ENCODE data around the gene FZR1. TPM values are rescaled to one million over a fixed set of nuclear protein-coding genes. Genes with fewer than 3 reads are reported as not detected.

FZR1 gene
- total and polyA plus RNA-seq, 2 of the 8 experiments (the other 6 are each of a cell fraction or from before 2014, with no cell fraction given), result 21.6 to 35.5 TPM

- H3K18ac ChIP-seq (ENCODE audit: extremely low read depth, low read length), result no peak overlapping the region
- H2BK120ac ChIP-seq (replicated peaks; ENCODE audit: low read depth, low read length), result no peak overlapping the region
- no peaks in the 10 kb centered on the region for H3K79me2 ChIP-seq (ENCODE audit: control insufficient read depth in 1 of 2, insufficient read depth in 2 of 2, low read length in 2 of 2)
- peaks cover 3 to 11% (median 6%) of the 10 kb centered on the region in 4 experiments; a peak in 6 of 7 replicates for H3K4me1 ChIP-seq (replicated peaks in 1 of 4; ENCODE audit: control insufficient read depth in 3 of 4, insufficient read depth in 4 of 4, low read length in 3 of 4)
- H3K36me3 ChIP-seq (ENCODE audit: control insufficient read depth in 2 of 4, insufficient read depth in 4 of 4, low read length in 3 of 4), result peaks cover 0 to 26% (median 11%) of the 10 kb centered on the region in 4 experiments; a peak in 6 of 8 replicates
- no peaks in the 10 kb centered on the region for H3K27me3 ChIP-seq (replicated peaks in 1 of 4; ENCODE audit: control insufficient read depth in 3 of 4, extremely low read depth in 1 of 4, insufficient read depth in 3 of 4, low read length in 3 of 4)
- no peaks in the 10 kb centered on the region for H3K9me3 ChIP-seq (ENCODE audit: insufficient read depth in 2 of 2, low read depth in 1 of 2, low read length in 1 of 2)
- H2AFZ ChIP-seq (ENCODE audit: low read length), result no peak overlapping the region
- FAIRE-seq (no peak), DNase-seq (ENCODE audit: low read depth in 1 of 2, low spot score in 2 of 2) (no peak)
- H3K4ac ChIP-seq (replicated peaks; ENCODE audit: insufficient read length, low read depth, low read length), result no peak overlapping the region
- H3K23ac ChIP-seq (ENCODE audit: insufficient read length), result no peak overlapping the region
- H2AK5ac ChIP-seq (ENCODE audit: low read depth, low read length), result peak overlapping the region; percentile 93; the same call in 1 of the 2 replicates
- no peak overlapping the region; a peak in 1 of 4 replicates for H3K4me2 ChIP-seq (ENCODE audit: insufficient read depth in 1 of 2, low read depth in 2 of 2, low read length in 2 of 2)
- 84% methylated on average over 19 of the region's 22 CpGs; no CpG with 5 or more reads in 1 of the 2 experiments for WGBS, 2 experiments (ENCODE audit: extremely low coverage in 1 of 2, insufficient coverage in 1 of 2, insufficient read length in 1 of 2, insufficient replicate concordance in 2 of 2, low coverage in 1 of 2, low lambda C conversion rate in 2 of 2, missing lambda C conversion rate in 1 of 2)
- no peak overlapping the region; the same call in 1 of the 2 replicates for H4K8ac ChIP-seq (ENCODE audit: extremely low read depth, insufficient read depth, low read length)
- no peak overlapping the region for H3K27ac ChIP-seq (ENCODE audit: low read depth, low read length)
- no peaks in the 10 kb centered on the region for H3K23me2 ChIP-seq (ENCODE audit: low read depth, low read length)
- H2BK5ac ChIP-seq (ENCODE audit: low read depth, low read length), result no peak overlapping the region
- no peak for TF ChIP-seq TBP (IDR thresholded peaks at IDR 0.05; ENCODE audit: low read depth, low read length)
- peak; percentile 83; the same call in 1 of the 2 replicates for TF ChIP-seq KDM1A (IDR thresholded peaks at IDR 0.05; ENCODE audit: borderline replicate concordance, low read length)
- TF ChIP-seq POLR2A (IDR thresholded peaks at IDR 0.05; ENCODE audit: control extremely low read depth in 1 of 2, low read depth in 2 of 2, low read length in 2 of 2), result 0 out of 3 replicates have a peak, but pooled peaks of 1 of the 2 experiments have one; percentile 19
- no peak for TF ChIP-seq GTF2F1 (IDR thresholded peaks at IDR 0.05; ENCODE audit: borderline replicate concordance, low read depth, low read length)
- ChIA-PET POLR2A (ENCODE audit: partially characterized antibody) (interaction anchor here (1.2 to 4.0 kb wide), 7 partner anchors 8 to 84 kb away, joined by 3 to 30 read pairs (median 4); partner anchors contain the start of gene MFSD12), CTCF (ENCODE audit: partially characterized antibody) (interaction anchor here (0.7 to 6.9 kb wide), 14 partner anchors 9 to 207 kb away, joined by 3 to 54 read pairs (median 3); no protein-coding TSS in a partner anchor)
- H3K56ac ChIP-seq (replicated peaks; ENCODE audit: insufficient read length, low read depth, low read length), result no peak overlapping the region
- 0 out of 2 replicates have a peak, but pooled peaks cover 2% of the 10 kb centered on the region for H3K79me1 ChIP-seq (ENCODE audit: low read depth, low read length)
- no peak overlapping the region for H2BK12ac ChIP-seq (ENCODE audit: low read depth, low read length)
- no peak overlapping the region for H2BK15ac ChIP-seq (ENCODE audit: low read length)
- H3K14ac ChIP-seq (ENCODE audit: insufficient read length), result no peak overlapping the region
- H4K91ac ChIP-seq (replicated peaks; ENCODE audit: insufficient read length, low read length), result no peak overlapping the region
- H4K20me1 ChIP-seq (replicated peaks in 1 of 2; ENCODE audit: control insufficient read depth in 1 of 2, insufficient read depth in 2 of 2, low read length in 2 of 2), result peaks cover 8 to 16% of the 10 kb centered on the region in 2 experiments
- no peak overlapping the region for H3K4me3 ChIP-seq (ENCODE audit: extremely low read depth in 1 of 4, insufficient read depth in 2 of 4, low read depth in 3 of 4, low read length in 4 of 4)
- H4K5ac ChIP-seq (ENCODE audit: insufficient read length, low read depth, low read length), result no peak overlapping the region
- H3K9ac ChIP-seq (replicated peaks in 1 of 4; ENCODE audit: extremely low read depth in 1 of 4, low read depth in 3 of 4, low read length in 3 of 4), result no peak overlapping the region
- no peak overlapping the region for H2BK20ac ChIP-seq (ENCODE audit: low read length)
Observed at GRCh38 chr19:3537438-3538240, 31.5 kb downstream of the FZR1 start.
